PC-9 (cell line): Measurements from ENCODE around the gene IL3RA.

Experiments
- EZH2 ChIP-seq: fragments of 200-600 bp; sonication (generic); IDR thresholded peaks from 2 replicates; pipeline ENCODE4 v1.8.0; 2017; ENCODE audit warnings: antibody characterized with exemption, low read depth
- TF ChIP-seq, protein P1 (sequence below): fragments of 200-600 bp; sonication (generic); conservative IDR thresholded peaks from 2 replicates; pipeline ENCODE4 v1.6.1; 2017; ENCODE audit warnings: mixed run types, antibody characterized with exemption, mild to moderate bottlenecking, moderate library complexity

DNA sequence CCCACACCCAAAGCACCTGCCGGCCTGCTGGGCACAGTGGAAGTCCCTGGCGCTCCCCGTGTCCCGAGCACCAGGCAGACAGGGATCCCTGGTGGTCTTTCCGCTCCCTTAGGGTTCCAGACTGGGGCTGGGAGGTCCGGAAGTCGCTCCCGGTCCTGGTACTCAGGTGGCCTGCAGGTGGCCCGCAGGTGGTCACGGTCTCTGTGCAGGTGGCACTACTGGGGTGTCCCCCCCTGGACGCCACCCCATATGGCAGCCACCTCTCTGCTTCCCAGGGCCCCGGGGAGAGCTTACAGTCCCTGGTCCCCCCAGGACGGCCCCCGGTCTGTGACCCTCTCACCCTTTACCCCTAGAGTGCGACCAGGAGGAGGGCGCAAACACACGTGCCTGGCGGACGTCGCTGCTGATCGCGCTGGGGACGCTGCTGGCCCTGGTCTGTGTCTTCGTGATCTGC is 41.7 kb downstream of the IL3RA start:
- TF ChIP-seq, protein P1, sequence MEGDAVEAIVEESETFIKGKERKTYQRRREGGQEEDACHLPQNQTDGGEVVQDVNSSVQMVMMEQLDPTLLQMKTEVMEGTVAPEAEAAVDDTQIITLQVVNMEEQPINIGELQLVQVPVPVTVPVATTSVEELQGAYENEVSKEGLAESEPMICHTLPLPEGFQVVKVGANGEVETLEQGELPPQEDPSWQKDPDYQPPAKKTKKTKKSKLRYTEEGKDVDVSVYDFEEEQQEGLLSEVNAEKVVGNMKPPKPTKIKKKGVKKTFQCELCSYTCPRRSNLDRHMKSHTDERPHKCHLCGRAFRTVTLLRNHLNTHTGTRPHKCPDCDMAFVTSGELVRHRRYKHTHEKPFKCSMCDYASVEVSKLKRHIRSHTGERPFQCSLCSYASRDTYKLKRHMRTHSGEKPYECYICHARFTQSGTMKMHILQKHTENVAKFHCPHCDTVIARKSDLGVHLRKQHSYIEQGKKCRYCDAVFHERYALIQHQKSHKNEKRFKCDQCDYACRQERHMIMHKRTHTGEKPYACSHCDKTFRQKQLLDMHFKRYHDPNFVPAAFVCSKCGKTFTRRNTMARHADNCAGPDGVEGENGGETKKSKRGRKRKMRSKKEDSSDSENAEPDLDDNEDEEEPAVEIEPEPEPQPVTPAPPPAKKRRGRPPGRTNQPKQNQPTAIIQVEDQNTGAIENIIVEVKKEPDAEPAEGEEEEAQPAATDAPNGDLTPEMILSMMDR: no peak
- no peak for TF ChIP-seq EZH2
